C4-2B (cell line): ENCODE results near the gene TEKT5.

Experiments
- H3K27ac ChIP-seq: fragments of 450-650 bp; 2 replicates; pipeline ENCODE4 v1.5.1; 2017
- CTCF ChIP-seq: fragments of 450-650 bp; conservative IDR thresholded peaks from 2 replicates; pipeline ENCODE4 v1.5.1; 2017; ENCODE audit warnings: mild to moderate bottlenecking
- ZFX ChIP-seq: fragments of 450-650 bp; IDR thresholded peaks from 2 replicates; pipeline ENCODE4 v1.6.1; 2017

The TEKT5 gene

DNA sequence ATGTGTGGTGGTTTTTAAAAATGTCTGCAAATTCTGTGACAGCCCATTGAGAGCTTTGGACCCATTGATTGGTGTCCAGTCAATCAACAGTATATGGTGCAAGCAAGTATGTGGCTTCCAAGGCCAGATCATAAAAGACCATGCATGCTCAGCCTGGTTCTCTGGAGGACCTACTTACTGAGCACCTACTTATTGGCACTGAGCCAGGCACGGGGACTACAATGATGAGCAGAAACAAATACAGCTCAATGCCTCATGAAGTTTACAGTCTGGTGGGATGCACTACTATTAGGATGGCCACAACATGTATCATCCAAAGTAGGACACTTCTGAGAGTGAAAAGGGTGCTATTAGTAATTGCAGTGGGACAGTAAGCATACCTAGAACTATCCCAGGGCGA is 107.1 kb downstream of the TEKT5 start:
- H3K27ac ChIP-seq = no peak overlapping the region
- TF ChIP-seq CTCF = no peak
- TF ChIP-seq ZFX = no peak

DNA sequence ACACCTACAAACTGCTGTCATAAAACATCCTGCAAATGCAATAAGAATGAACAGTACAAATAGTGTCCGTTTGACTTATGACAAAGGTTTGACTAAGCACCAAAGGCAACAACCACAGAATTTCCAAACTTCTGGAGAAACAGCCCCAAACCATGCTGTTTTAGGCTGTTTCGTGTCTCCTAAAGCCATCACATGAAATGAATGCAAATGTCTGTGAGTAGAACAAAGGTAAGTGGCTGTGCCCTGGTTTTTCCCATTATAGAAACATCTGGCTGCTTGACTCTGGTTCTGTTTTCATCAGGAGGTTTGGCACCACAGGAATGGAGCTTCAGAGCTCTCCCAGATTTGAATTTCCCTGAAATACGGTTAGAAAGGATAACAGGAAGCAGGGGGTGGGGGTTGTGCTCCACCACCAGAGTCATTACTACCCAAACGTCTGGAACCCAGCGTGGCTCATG is 109.7 kb downstream of the TEKT5 start:
- TF ChIP-seq CTCF (no peak), ZFX (no peak)
- H3K27ac ChIP-seq = no peak overlapping the region

- H3K27ac ChIP-seq = no peak overlapping the region
- TF ChIP-seq CTCF (no peak), ZFX (no peak)
Observed at GRCh38 chr16:10583269-10583668, 111.5 kb downstream of the TEKT5 start.

- TF ChIP-seq ZFX (no peak), CTCF (no peak)
- H3K27ac ChIP-seq = no peak overlapping the region
Observed at GRCh38 chr16:10581507-10581906, 113.2 kb downstream of the TEKT5 start.

GRCh38 chr16:10580883-10581247 is 113.9 kb downstream of the TEKT5 start:
- TF ChIP-seq CTCF (no peak), ZFX (no peak)
- peak overlapping the region; percentile 71 for H3K27ac ChIP-seq

DNA sequence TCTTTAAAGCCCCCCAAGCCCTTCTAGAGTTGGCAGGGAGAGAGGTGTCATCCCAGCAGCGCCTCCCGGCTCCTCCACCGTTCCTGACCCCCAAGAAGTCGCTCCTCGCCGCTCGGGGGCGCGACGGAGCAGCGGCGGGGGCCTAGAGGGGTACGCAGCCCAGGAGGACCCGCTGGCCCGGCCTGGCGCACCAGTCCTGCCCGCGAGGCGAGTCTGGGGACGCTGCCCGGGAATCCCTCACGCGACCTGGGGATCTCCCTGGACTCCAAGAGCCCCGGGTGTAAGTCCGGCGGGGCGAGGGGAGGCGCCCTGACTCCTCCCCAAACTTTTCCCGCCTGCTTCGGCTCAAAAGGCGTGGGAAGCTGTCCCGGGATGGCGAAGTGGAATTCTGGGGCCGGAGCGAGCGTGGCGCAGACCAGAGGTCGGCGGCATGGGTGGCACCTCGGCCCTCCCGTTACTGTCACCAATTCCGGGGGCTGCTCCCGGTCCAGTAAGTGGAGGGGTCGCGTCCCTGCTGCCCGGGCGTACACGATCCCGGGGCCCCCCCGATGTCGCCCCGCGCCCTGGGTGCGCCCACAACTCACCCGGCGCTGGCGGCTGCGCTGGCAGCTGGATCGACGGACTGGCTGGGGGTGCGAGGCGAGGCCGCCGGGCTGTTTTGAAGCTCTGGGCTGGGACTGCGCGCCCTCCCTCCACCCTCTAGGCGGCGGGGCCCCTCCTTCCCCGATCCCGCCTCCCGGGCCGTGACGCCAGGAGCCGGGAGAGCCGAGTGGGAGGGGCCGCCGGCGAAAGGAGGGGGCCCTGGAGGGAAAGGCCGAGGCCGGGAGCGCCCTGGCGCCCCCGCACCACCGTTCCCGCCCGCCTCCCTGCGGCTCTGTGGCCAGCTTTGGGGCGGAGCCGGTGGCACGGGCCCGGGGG is 114.5 kb downstream of the TEKT5 start, which contains the start of gene EMP2:
Gene EMP2, minus strand, starts transcription at position 634 of the 918 bp plus-strand sequence. CDS start 32,981 bp downstream, outside the sequence.
- peak within 1 kb of the TSS; percentile 71 for H3K27ac ChIP-seq
- no peak for TF ChIP-seq ZFX
- TF ChIP-seq CTCF = peak; percentile 59

- peak overlapping the region; percentile 71 for H3K27ac ChIP-seq
Observed at GRCh38 chr16:10579575-10579964, 115.2 kb downstream of the TEKT5 start.

More at GRCh38 chr16:10579575-10579964, 115.2 kb downstream of the TEKT5 start:
- no peak for TF ChIP-seq CTCF
- TF ChIP-seq ZFX = no peak
